Thyroid gland (tissue), 4 donors: ENCODE results near the gene HACD1.

Experiments
- CTCF ChIP-seq, 6 experiments: fragments of 200-600 bp in 3 of 6; fragments of 450-650 bp in 3 of 6; sonication (generic) in 3 of 6; IDR thresholded peaks; one replicate each; pipeline ENCODE4 v1.5.1; 2016 to 2019; ENCODE audit warnings: antibody characterized with exemption in 6 of 6, mild to moderate bottlenecking in 2 of 6, inconsistent platforms in 1 of 6, moderate library complexity in 1 of 6
- POLR2A ChIP-seq, 2 donors: fragments of 450-650 bp; IDR thresholded peaks; one replicate each; pipeline ENCODE4 v1.6.1; 2017; ENCODE audit warnings: antibody characterized with exemption in 2 of 2, mild to moderate bottlenecking in 2 of 2, moderate library complexity in 1 of 2

GRCh38 chr10:17663450-17663849, 46.3 kb upstream of the HACD1 start:
- TF ChIP-seq CTCF (IDR thresholded peaks at IDR 0.05) (no peak), POLR2A (IDR thresholded peaks at IDR 0.05) (no peak)
